Thoracic aorta (tissue), 2 donors: ENCODE results near the gene RHOU. TPM values are rescaled to one million over a fixed set of nuclear protein-coding genes. Genes with fewer than 3 reads are reported as not detected.
"Not testable (repeated sequence)": the region's sequence is repeated elsewhere in the genome, so short reads cannot be mapped to it uniquely, and the experiment has no call there.

Source experiments
- ATAC-seq: fragments of 150-250 bp; one replicate; pipeline ENCODE4 v1.8.0; 2017; ENCODE audit warnings: low read depth; ENCODE audit not compliant: insufficient number of reproducible peaks, low FRiP score
- DNase-seq: peaks from one replicate; pipeline ENCODE4 v3.0.0-alpha.2; 2020; ENCODE audit warnings: low spot score
- H3K27ac ChIP-seq, 2 donors: fragments of 200-600 bp; sonication (generic); 1 replicate in 1 of 2; 2 replicates in 1 of 2; pipeline ENCODE4 v1.5.1; 2016; ENCODE audit warnings: mild to moderate bottlenecking in 2 of 2, moderate library complexity in 2 of 2
- H3K27me3 ChIP-seq: fragments of 200-600 bp; sonication (generic); replicated peaks from 2 replicates; pipeline ENCODE4 v1.6.0; 2016; ENCODE audit warnings: mild to moderate bottlenecking; ENCODE audit not compliant: insufficient read depth
- H3K36me3 ChIP-seq: fragments of 200-600 bp; sonication (generic); one replicate; pipeline ENCODE4 v1.5.1; 2016
- H3K4me1 ChIP-seq, 2 donors: fragments of 200-600 bp; sonication (generic); 1 replicate in 1 of 2; 2 replicates in 1 of 2; pipeline versions ENCODE4 v1.5.1 to v1.6.0; 2016; ENCODE audit warnings: low read depth in 2 of 2, mild to moderate bottlenecking in 1 of 2; ENCODE audit not compliant: control insufficient read depth in 1 of 2
- H3K4me3 ChIP-seq: fragments of 200-600 bp; sonication (generic); 2 replicates; pipeline ENCODE4 v1.5.1; 2016; ENCODE audit warnings: mild to moderate bottlenecking
- H3K9me3 ChIP-seq: fragments of 200-600 bp; sonication (generic); 2 replicates; pipeline ENCODE4 v1.5.1; 2016
- total RNA-seq, 2 donors: library from RNA; depleted of rRNA; stranded (reverse); fragments of >200 nt; gene quantifications; one replicate each; pipeline versions ENCODE4 v1.1.0 to v1.2.3, GENCODE V29; 2016
- TF ChIP-seq, protein P1 (sequence below): fragments of 200-600 bp; sonication (generic); IDR thresholded peaks from one replicate; pipeline ENCODE4 v1.5.1; 2019; ENCODE audit warnings: antibody characterized with exemption

The RHOU gene
- total RNA-seq, 2 donors from 2014 or later = 23.0 to 37.7 TPM

DNA sequence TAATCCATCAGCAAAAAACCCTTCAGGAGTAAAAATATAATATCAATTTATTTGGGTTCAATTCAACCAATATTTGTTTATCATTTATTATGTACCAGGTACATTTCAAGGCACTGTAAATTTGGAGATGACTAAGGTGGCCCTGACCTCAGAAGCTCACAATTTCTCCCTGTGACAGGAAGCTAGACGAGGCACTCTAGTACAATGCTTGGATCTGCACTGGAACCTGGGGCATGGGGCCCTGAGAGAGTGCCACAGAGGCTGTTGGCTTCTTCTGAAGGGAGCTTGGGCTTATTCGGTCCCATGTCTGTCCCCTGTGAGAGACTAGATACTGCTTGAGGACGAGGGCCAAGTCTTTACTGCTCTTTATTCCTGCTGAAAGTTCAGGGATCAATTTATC is 31.5 kb downstream of the RHOU start:
- TF ChIP-seq, protein P1, sequence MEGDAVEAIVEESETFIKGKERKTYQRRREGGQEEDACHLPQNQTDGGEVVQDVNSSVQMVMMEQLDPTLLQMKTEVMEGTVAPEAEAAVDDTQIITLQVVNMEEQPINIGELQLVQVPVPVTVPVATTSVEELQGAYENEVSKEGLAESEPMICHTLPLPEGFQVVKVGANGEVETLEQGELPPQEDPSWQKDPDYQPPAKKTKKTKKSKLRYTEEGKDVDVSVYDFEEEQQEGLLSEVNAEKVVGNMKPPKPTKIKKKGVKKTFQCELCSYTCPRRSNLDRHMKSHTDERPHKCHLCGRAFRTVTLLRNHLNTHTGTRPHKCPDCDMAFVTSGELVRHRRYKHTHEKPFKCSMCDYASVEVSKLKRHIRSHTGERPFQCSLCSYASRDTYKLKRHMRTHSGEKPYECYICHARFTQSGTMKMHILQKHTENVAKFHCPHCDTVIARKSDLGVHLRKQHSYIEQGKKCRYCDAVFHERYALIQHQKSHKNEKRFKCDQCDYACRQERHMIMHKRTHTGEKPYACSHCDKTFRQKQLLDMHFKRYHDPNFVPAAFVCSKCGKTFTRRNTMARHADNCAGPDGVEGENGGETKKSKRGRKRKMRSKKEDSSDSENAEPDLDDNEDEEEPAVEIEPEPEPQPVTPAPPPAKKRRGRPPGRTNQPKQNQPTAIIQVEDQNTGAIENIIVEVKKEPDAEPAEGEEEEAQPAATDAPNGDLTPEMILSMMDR = no peak
- H3K27me3 ChIP-seq = no peaks in the 10 kb centered on the region
- H3K4me1 ChIP-seq = no peaks in the 10 kb centered on the region
- no peaks in the 10 kb centered on the region for H3K9me3 ChIP-seq
- ATAC-seq = no peak
- no peak overlapping the region for H3K4me3 ChIP-seq
- no peak overlapping the region for H3K27ac ChIP-seq
- H3K36me3 ChIP-seq = no peaks in the 10 kb centered on the region
- no peak for DNase-seq

DNA sequence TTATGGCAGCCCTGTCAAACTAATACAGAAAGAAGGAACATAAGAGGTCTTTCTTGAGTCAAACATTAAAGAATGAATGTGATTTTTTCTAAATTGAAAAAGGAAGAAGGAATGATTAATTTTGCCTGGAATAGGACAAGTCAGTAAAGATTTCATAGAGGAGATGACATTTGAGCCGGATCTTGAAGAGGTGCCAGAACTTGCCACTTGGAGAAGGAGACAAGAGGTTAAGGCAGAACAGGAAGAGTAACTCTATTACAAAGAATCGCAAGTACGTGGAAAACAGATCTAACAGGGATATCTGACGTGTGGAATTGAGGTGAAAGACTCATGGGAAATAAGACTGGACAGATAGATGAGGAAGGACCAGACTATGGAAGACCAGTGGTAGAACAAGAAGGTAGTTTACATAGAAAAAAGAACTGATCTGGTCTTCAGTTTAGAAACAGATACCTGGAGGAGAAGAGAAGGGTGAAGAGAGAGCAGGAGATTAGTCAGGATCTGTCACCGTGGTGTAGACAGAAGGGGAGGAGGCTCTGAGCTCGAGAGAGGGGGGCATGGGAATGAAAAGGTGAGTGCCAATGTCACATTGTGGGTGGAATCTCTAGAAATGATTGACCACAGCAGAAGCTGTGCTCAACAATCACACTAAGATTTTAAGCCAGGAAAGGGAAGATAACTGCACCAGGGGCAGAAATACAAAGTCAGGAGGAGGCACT is 32.5 kb downstream of the RHOU start:
- TF ChIP-seq, protein P1 = no peak
- no peaks in the 10 kb centered on the region for H3K4me1 ChIP-seq
- no peaks in the 10 kb centered on the region for H3K27me3 ChIP-seq
- H3K36me3 ChIP-seq = no peaks in the 10 kb centered on the region
- no peak overlapping the region for H3K4me3 ChIP-seq
- DNase-seq = no peak
- no peak overlapping the region for H3K27ac ChIP-seq
- no peak for ATAC-seq
- H3K9me3 ChIP-seq = no peaks in the 10 kb centered on the region

DNA sequence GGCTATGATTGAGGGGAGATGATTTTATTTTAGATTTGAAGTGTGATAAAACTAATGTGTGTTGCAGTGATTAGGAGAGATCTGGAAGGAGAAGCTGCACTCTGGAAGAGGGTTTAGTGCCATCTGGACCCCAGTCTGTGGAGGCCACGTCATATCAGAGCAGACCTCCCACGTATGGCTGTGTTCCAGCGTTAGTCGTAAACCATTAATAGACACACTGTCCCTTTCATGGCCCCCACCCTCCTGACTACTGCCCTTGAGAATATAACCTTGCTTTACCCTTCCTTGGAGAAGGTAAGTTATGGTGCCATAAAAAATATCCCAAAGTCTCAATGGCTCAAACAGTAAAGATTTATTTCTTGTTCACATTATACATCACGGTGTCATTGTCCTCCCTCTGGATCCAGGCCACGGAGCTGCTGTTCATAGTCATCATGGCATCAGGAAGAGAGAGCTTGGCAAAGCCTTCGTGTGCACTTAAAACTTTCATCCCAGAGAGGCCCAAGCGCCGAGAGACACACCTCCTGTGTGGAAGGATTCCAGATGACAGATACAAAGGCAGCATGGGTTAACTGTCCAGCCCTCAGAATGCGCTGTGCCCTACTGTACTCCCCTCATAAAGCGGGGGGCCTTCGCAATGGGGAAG is 33.2 kb downstream of the RHOU start:
- Histone ChIP-seq H3K27ac (no peak overlapping the region), H3K27me3 (no peaks in the 10 kb centered on the region), H3K9me3 (no peaks in the 10 kb centered on the region), H3K4me1 (no peaks in the 10 kb centered on the region), H3K36me3 (no peaks in the 10 kb centered on the region), H3K4me3 (no peak overlapping the region)
- DNase-seq (no peak), ATAC-seq (no peak)
- TF ChIP-seq, protein P1 = no peak

DNA sequence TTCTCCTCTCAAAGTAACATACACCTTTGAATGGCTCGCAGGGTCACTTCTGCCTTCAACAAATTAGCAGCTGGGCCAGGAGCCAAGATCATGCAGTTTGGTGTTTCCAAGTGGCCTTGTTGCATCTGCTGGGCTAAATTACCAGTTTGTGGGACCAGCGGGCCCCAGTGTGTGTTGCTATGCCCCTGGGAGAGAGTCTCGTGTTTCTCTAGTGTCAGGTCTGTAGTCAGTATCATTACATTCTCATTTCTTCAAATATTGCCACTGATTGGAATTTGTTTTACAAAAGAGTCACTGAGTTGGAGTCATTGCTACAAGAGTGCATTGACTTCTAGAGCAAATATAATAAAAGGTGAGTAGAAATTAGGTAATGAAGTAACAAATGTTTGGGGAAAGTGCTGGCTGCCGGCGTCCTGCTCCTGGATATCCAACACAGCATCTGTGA is 35.5 kb downstream of the RHOU start:
- Histone ChIP-seq H3K27ac (no peak overlapping the region), H3K4me3 (no peak overlapping the region), H3K36me3 (no peaks in the 10 kb centered on the region), H3K9me3 (no peaks in the 10 kb centered on the region), H3K27me3 (no peaks in the 10 kb centered on the region), H3K4me1 (no peaks in the 10 kb centered on the region)
- TF ChIP-seq, protein P1 = no peak
- ATAC-seq = no peak
- no peak for DNase-seq

DNA sequence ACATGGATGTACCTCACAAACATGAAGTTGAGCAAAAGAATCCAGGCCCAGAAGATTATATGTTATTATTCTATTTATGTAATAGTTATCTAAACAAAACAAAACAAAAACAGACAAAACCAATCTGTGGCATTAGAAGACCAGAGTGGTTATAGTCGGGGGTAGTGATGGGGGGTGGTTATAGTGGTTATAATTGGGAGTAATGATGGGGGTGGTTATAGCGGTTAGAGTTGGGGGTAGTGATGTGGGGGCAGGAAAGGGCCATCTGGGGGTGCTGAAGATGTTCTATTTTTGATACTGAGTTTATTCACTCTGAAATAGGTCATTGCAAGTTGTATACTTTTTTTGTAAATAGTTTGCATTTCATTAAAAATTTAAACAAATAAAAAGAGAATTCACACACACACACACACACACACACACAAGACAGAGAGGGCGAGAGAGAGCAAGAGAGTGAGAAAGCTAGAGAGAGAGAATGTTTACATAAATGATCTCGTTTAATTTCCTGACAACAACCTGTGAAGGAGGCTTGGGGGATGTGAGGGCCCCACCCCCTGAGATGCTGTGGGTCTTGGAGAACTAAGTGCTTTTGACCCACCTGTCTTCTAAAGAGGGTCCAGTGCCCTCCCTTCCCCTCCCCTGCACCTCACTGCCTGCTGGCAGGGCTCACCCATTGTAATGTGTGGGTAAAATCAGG is 37.4 kb downstream of the RHOU start:
- Histone ChIP-seq H3K4me3 (no peak overlapping the region), H3K36me3 (no peaks in the 10 kb centered on the region), H3K9me3 (no peaks in the 10 kb centered on the region), H3K27ac (no peak overlapping the region), H3K4me1 (no peaks in the 10 kb centered on the region), H3K27me3 (no peaks in the 10 kb centered on the region)
- no peak for ATAC-seq
- TF ChIP-seq, protein P1 = no peak
- no peak for DNase-seq

DNA sequence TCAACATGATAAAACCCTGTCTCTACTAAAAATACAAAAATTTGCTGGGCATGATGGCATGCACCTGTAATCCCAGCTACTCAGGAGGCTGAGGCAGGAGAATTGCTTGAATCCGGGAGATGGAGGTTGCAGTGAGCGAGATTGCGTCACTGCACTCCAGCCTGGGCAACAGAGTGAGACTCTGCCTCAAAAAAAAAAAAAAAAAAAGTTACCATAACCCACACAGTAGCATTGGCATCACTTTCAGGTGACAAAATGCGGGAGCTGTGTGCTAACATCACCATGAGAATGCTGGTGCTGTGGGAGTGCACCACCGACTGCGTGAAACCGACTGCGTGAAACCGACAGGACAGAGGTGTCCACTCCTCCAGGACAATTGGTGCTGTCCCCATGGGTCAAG is 40.7 kb downstream of the RHOU start:
- not testable (repeated sequence) for DNase-seq, H3K27me3 ChIP-seq, H3K4me3 ChIP-seq, H3K36me3 ChIP-seq, H3K4me1 ChIP-seq, H3K9me3 ChIP-seq, ATAC-seq, H3K27ac ChIP-seq
